ENCODE measurements around the gene MMP14. TPM values are rescaled to one million over a fixed set of nuclear protein-coding genes. Genes with fewer than 3 reads are reported as not detected.
"Not testable (repeated sequence)": the region's sequence is repeated elsewhere in the genome, so short reads cannot be mapped to it uniquely, and the experiment has no call there.

MMP14 gene
- total RNA-seq, 1 experiment from 2014 or later = 268 TPM

GRCh38 chr14:22841769-22842168, 5.4 kb downstream of the MMP14 start:
- no peak for DNase-seq (ENCODE audit: low spot score)

- DNase-seq (ENCODE audit: low spot score) = no peak
Observed at GRCh38 chr14:22842211-22843122, 6.1 kb downstream of the MMP14 start.

DNA sequence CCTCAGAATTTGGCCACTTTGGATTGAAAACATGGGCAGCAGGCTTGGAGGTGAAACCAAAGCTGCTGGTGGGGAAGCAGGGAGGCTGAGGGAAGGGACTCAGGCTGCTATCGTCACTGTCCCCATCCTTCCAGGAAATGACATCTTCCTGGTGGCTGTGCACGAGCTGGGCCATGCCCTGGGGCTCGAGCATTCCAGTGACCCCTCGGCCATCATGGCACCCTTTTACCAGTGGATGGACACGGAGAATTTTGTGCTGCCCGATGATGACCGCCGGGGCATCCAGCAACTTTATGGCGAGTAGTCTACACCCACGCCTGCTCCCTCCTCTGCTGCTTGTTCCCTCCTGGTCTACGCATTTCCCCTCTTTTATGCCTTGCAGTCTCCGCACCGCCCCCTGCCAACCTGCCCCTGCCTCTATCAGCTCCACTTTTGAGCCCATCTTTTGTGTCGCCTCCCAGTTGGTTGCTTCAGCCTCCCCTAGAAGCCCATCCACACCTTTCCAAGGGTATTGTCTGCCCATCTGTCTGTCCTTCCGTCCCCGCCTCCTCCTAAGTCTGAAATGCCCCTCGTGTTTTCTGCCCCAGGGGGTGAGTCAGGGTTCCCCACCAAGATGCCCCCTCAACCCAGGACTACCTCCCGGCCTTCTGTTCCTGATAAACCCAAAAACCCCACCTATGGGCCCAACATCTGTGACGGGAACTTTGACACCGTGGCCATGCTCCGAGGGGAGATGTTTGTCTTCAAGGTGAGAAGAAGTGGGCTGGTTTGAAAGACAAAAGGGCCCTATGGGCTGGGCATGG, 6.9 kb downstream of the MMP14 start:
- DNase-seq (ENCODE audit: low spot score) = no peak

GRCh38 chr14:22844221-22845102, 8.1 kb downstream of the MMP14 start:
- no peak for DNase-seq (ENCODE audit: low spot score)

DNA sequence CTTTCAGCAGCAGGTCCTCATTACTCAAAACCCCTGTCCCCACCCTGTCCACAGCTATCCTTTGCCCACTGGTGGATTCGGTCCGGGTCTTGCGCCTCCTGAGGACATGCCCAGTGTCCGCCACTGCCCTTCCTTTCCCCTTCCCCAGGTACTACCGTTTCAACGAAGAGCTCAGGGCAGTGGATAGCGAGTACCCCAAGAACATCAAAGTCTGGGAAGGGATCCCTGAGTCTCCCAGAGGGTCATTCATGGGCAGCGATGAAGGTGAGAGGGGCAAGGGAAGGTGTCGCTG, 8.7 kb downstream of the MMP14 start:
- no peak for DNase-seq (ENCODE audit: low spot score)

- DNase-seq (ENCODE audit: low spot score) = no peak
Observed at GRCh38 chr14:22845821-22846625, 9.6 kb downstream of the MMP14 start.

- no peak for DNase-seq (ENCODE audit: low spot score)
Observed at GRCh38 chr14:22846811-22847307, 10.5 kb downstream of the MMP14 start.

GRCh38 chr14:22847661-22848341, 11.4 kb downstream of the MMP14 start:
- DNase-seq (ENCODE audit: low spot score) = peak; percentile 43

DNA sequence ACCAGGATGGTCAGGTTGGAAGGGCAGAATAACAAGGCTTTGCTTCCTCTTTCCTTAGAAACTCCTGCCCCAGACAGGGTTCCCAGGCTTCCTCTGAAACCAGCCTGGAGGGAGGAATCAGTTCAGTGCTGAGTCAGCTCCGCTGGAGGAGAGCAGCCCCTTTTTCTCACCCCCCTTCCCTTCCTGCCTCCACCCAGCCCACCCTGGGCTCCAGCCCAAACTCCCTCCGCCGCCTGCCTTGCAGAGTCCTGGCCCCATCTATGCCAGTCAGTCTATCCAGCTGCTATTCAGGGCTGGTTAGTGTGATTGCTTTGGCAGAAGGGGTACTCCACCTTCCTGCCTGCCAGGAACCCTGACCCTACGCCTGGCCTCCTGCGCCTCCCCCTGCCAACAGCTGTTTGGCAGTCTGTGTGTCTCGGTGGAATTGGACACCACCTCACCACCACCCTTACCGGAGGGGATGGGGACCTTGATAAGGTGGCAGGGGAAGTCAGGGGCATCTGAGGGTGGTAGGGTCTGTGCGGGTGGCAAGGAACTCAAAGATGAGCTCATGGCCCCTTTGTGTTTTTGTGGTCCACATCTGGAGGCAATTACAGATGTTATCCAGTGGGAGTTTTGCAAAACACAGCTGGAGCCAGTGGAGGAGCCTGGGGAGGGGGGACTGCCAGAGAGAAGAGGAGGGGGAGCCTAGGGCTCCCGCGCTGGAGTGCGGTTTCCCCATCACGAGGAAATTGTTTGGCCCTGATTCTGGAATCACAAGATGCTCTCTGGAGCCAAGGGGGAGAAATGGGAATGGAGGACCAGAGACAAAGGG, 12.2 kb downstream of the MMP14 start:
- peak; percentile 95 for DNase-seq (ENCODE audit: low spot score)

GRCh38 chr14:22849212-22849819, 12.9 kb downstream of the MMP14 start:
- no peak for DNase-seq (ENCODE audit: low spot score)

DNA sequence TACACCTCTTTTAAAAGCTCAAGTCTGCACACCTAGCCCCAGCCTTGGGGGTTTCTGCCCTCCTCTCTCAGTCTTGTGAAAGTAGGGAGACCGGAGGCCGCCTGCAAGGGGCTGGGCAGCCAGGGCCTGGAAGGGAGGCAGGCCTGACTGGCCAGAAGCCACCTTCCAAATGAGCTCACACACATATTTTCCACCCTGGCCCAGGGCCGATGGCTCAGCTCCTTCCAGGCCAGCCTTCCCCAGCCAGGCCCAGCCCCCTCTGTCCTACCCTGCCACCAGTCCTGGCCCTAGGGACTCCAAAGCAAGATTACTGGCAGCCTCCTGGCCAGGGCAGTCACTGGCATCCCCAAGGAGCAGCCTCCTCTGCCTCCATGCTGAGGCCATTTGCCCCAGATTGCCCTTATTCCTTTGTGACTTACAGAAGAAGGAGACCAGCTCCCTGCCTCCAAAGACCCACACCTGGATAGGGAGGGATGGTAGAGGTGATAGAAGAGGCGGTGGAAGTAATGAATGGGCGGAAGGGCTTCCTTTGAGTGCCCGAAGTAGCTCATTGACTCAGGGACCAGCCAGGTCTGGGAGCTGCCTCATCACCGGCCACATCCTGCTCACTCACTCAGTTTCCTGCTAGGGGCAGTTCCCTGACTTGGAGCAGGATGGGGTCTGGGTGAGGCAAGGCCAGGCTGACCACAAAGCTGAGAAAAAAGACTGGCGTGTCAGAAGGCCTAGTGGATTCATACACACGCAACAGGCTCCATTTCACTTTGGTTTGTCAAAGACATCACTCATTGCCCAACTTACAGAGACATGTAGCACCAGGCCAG, 14.8 kb downstream of the MMP14 start:
- DNase-seq (ENCODE audit: low spot score) = peak; percentile 78

DNA sequence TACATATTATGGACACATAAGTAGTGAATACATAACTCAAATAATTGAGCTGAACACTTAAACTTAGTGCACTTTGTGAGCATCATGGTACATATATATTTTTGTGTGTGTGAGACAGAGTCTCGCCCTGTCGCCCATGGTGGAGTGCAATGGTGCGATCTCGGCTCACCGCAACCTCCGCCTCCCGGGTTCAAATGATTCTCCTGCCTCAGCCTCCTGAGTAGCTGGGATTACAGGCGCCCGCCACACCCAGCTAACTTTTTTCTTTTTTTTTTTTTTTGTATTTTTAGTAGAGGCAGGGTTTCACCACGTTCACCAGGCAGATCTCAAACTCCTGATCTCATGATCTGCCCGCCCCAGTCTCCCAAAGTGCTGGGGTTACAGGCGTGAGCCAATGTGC, 15.8 kb downstream of the MMP14 start:
- not testable (repeated sequence) for DNase-seq (ENCODE audit: low spot score)

- no peak for DNase-seq (ENCODE audit: low spot score)
Observed at GRCh38 chr14:22852599-22852939, 16.2 kb downstream of the MMP14 start.

GRCh38 chr14:22852940-22853767, 16.8 kb downstream of the MMP14 start:
- peak; percentile 79 for DNase-seq (ENCODE audit: low spot score)

GRCh38 chr14:22854296-22854695, 17.9 kb downstream of the MMP14 start:
- not testable (repeated sequence) for DNase-seq (ENCODE audit: low spot score)

DNA sequence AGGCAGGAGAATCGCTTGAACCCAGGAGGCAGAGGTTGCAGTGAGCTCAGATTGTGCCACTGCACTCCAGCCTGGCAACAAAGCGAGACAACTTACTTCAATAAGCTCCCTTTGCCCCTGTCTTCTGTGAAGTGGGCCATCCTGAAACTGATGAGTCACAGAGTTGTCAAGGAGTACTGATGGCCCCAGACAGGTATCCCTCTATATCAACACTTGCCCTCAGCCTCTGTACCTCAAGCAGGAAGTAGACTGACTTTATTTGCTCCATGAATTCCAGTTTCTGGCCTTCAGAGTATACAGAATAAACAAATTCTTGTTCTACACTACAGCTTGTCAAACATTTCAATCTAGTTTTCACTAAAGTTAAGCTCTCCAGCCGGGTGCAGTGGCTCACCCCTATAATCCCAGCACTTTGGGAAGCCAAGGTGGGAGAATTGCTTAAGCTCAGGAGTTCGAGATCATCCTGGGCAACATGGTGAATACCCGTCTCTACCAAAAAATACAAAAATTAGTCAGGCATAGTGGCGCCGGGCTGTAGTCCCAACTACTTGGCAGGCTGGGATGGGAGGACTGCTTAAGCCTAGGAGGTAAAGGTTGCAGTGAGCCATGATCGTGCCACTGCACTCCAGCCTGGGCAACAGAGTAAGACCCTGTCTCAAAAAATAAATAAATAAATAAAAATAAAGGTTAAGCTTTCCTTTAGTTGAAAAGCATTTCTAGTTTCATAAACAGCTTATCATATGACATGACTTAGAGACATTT, 18.8 kb downstream of the MMP14 start:
- no peak for DNase-seq (ENCODE audit: low spot score)

GRCh38 chr14:22856428-22856827, 20.0 kb downstream of the MMP14 start:
- DNase-seq (ENCODE audit: low spot score) = no peak
